ENCODE measurements around the gene PPFIBP2. TPM values are rescaled to one million over a fixed set of nuclear protein-coding genes. Genes with fewer than 3 reads are reported as not detected.

PPFIBP2 gene
- total and polyA plus RNA-seq, 10 of the 15 experiments (the other 5 are each of a cell fraction or from before 2014, with no cell fraction given), result 17.3 to 56.3 (median 39.2) TPM

GRCh38 chr11:7577291-7578190 lies 63.7 kb downstream of the PPFIBP2 start:
- Histone ChIP-seq H3K4me2 (ENCODE audit: control insufficient read depth, insufficient read depth) (peak overlapping the region; percentile 57; the same call in 1 of the 2 replicates), H3K27me3 (replicated peaks in 1 of 2; ENCODE audit: control insufficient read depth in 2 of 2, insufficient read depth in 2 of 2, low read length in 1 of 2) (no peaks in the 10 kb centered on the region), H3K9me3 (replicated peaks; ENCODE audit: control insufficient read depth, insufficient read depth, low read length) (no peaks in the 10 kb centered on the region), H3K4me3 (no peak overlapping the region), H3K4me1 (ENCODE audit: control insufficient read depth, insufficient read depth, low read length) (peaks cover 41% of the 10 kb centered on the region), H3K9ac (ENCODE audit: control insufficient read depth, insufficient read depth, low read length) (no peak overlapping the region), H4K20me1 (ENCODE audit: control insufficient read depth, insufficient read depth) (0 out of 2 replicates have a peak, but pooled peaks cover 2% of the 10 kb centered on the region), H3K79me2 (ENCODE audit: control insufficient read depth, insufficient read depth, low read length) (peaks cover 2% of the 10 kb centered on the region), H3K36me3 (ENCODE audit: control insufficient read depth in 2 of 2, insufficient read depth in 2 of 2, low read length in 1 of 2) (peaks cover 6 to 8% of the 10 kb centered on the region in 2 experiments; a peak in 2 of 4 replicates), H2AFZ (ENCODE audit: control insufficient read depth, low read depth, low read length) (no peak overlapping the region; the same call in 1 of the 2 replicates), H3K27ac (ENCODE audit: control insufficient read depth, insufficient read depth) (0 out of 2 replicates have a peak overlapping the region, but pooled peaks have one; percentile 14)
- WGBS (ENCODE audit: insufficient coverage, insufficient replicate concordance, low lambda C conversion rate, missing lambda C conversion rate), result 71% methylated on average over 15 of the region's 16 CpGs
- SMC1A ChIA-PET (ENCODE audit: uncharacterized antibody, unreplicated experiment), result interaction anchor here (1.1 to 1.4 kb wide), 5 partner anchors 12 to 88 kb away, joined by 3 to 6 read pairs (median 3); no protein-coding TSS in a partner anchor
- TF ChIP-seq BCL3 (IDR thresholded peaks at IDR 0.05; ENCODE audit: borderline replicate concordance, insufficient read depth, low read depth, low read length, poor library complexity, severe bottlenecking), result peak; percentile 31
- TF ChIP-seq CEBPB (IDR thresholded peaks at IDR 0.05; ENCODE audit: borderline replicate concordance in 1 of 2, low read depth in 2 of 2, low read length in 2 of 2), result no peak
- TF ChIP-seq CREB1 (IDR thresholded peaks at IDR 0.05; ENCODE audit: low read depth), result no peak
- TF ChIP-seq RUNX3 (IDR thresholded peaks at IDR 0.05; ENCODE audit: low read length), result no peak
- no peak for TF ChIP-seq RELB (IDR thresholded peaks at IDR 0.05; ENCODE audit: low read depth)
- TF ChIP-seq HSF1 (IDR thresholded peaks at IDR 0.05; ENCODE audit: low read depth, low read length), result no peak
- peak; percentile 77 for TF ChIP-seq GABPA (IDR thresholded peaks at IDR 0.05; ENCODE audit: low read depth)
- RAD21 ChIA-PET (ENCODE audit: unreplicated experiment), result interaction anchor here (0.9 to 2.0 kb wide), 5 partner anchors 17 to 117 kb away, joined by 3 to 11 read pairs (median 3); no protein-coding TSS in a partner anchor
- ATAC-seq (no peak), DNase-seq (ENCODE audit: low read depth, low spot score) (no peak), FAIRE-seq (peak; percentile 49)
- intact Hi-C loops (cut with micrococcal nuclease; ENCODE audit: unreplicated experiment), result loop anchor here (5.0 kb wide), 1 partner anchor 90 kb away; no protein-coding TSS in a partner anchor
- CTCF ChIA-PET, result interaction anchor here (1.3 kb wide), 1 partner anchor 62 kb away, joined by 3 read pairs; no protein-coding TSS in a partner anchor
- POLR2A ChIA-PET, result interaction anchor here (1.3 kb wide), 1 partner anchor 17 kb away, joined by 5 read pairs; no protein-coding TSS in a partner anchor
- in situ Hi-C loops (cut with MboI), result no loop called here
- BruUV-seq (replicated peaks), result no TSS peak

All from GM12878 (cell line).